ENCODE measurements around the gene EVI5L. TPM values are rescaled to one million over a fixed set of nuclear protein-coding genes. Genes with fewer than 3 reads are reported as not detected.

EVI5L gene
- total and polyA plus RNA-seq, 2 of the 13 experiments (the other 11 are each of a cell fraction or from before 2014, with no cell fraction given), result 1.7 to 2.4 TPM

- TF ChIP-seq KDM2A (CRISPR knock-in tag; IDR thresholded peaks at IDR 0.05; ENCODE audit: borderline replicate concordance, low read depth), result peak; percentile 93
- TF ChIP-seq ZNF430 (CRISPR knock-in tag; IDR thresholded peaks at IDR 0.05), result peak; percentile 79
- peak; percentile 91; the same call in 1 of the 2 replicates for TF ChIP-seq TFE3 (CRISPR knock-in tag; IDR thresholded peaks at IDR 0.05)
- TF ChIP-seq CC2D1A (CRISPR knock-in tag; IDR thresholded peaks at IDR 0.05), result 0 out of 2 replicates have a peak, but pooled peaks have one; percentile 64
- TF ChIP-seq NFKB2 (CRISPR knock-in tag; IDR thresholded peaks at IDR 0.05; ENCODE audit: borderline replicate concordance), result peak; percentile 95
- TF ChIP-seq ZMYM4 (CRISPR knock-in tag; IDR thresholded peaks at IDR 0.05), result peak; percentile 72; the same call in 1 of the 2 replicates
- TF ChIP-seq ZNF7 (CRISPR knock-in tag; IDR thresholded peaks at IDR 0.05), result no peak
- TF ChIP-seq ZNF691 (CRISPR knock-in tag; IDR thresholded peaks at IDR 0.05; ENCODE audit: borderline replicate concordance, low read depth), result peak; percentile 23; the same call in 1 of the 2 replicates
- peak; percentile 90 for TF ChIP-seq SRSF1 (optimal IDR thresholded peaks at IDR 0.05; ENCODE audit: low read depth, low read length)
- TF ChIP-seq HCFC1 (IDR thresholded peaks at IDR 0.05; ENCODE audit: low read depth, low read length), result 0 out of 2 replicates have a peak, but pooled peaks have one; percentile 30
- TF ChIP-seq ZC3H13 (CRISPR knock-in tag; IDR thresholded peaks at IDR 0.05), result peak; percentile 93
- TF ChIP-seq ZNF776 (CRISPR knock-in tag; IDR thresholded peaks at IDR 0.05), result peak; percentile 87; the same call in 1 of the 2 replicates
- peak; percentile 68 for TF ChIP-seq HNF1B (CRISPR knock-in tag; IDR thresholded peaks at IDR 0.05)
- peak; percentile 80 for TF ChIP-seq KLF15 (CRISPR knock-in tag; IDR thresholded peaks at IDR 0.05; ENCODE audit: borderline replicate concordance)
- TF ChIP-seq NR2C2 (CRISPR knock-in tag; IDR thresholded peaks at IDR 0.05; ENCODE audit: borderline replicate concordance), result peak; percentile 85
- TF ChIP-seq RAD21 (CRISPR knock-in tag; IDR thresholded peaks at IDR 0.05), result peak; percentile 72; the same call in 1 of the 2 replicates
- peak; percentile 92 for TF ChIP-seq CHCHD3 (CRISPR knock-in tag; IDR thresholded peaks at IDR 0.05)
- peak; percentile 83 for TF ChIP-seq IRF9 (CRISPR knock-in tag; IDR thresholded peaks at IDR 0.05; ENCODE audit: borderline replicate concordance)
- TF ChIP-seq ZNF484 (CRISPR knock-in tag; IDR thresholded peaks at IDR 0.05; ENCODE audit: borderline replicate concordance, low read depth), result 0 out of 2 replicates have a peak, but pooled peaks have one; percentile 58
- peak; percentile 57; the same call in 1 of the 2 replicates for TF ChIP-seq ZBTB46 (CRISPR knock-in tag; IDR thresholded peaks at IDR 0.05; ENCODE audit: borderline replicate concordance)
- TF ChIP-seq MED8 (CRISPR knock-in tag; IDR thresholded peaks at IDR 0.05; ENCODE audit: insufficient replicate concordance), result peak; percentile 86
- TF ChIP-seq NFE2 (CRISPR knock-in tag; IDR thresholded peaks at IDR 0.05), result no peak
Observed at GRCh38 chr19:7903244-7904073, 73.4 kb downstream of the EVI5L start, which contains the start of gene MAP2K7 (continued).
